LHCN-M2 (cell line): ENCODE measurements around the gene GATAD2A. TPM values are rescaled to one million over a fixed set of nuclear protein-coding genes. Genes with fewer than 3 reads are reported as not detected.
"Not testable (repeated sequence)": the region's sequence is repeated elsewhere in the genome, so short reads cannot be mapped to it uniquely, and the experiment has no call there.

ENCODE experiments used
- DNase-seq: peaks from one replicate; pipeline ENCODE4 v3.0.0-alpha.2; 2012; ENCODE audit warnings: low read depth
- total RNA-seq: library from RNA; depleted of rRNA; stranded (reverse); fragments of >200 nt; gene quantifications from 2 replicates; pipeline ENCODE4 v1.2.3, GENCODE V29; 2014

Gene GATAD2A
- total RNA-seq, 1 experiment from 2014 or later = 64.1 TPM

- DNase-seq = no peak
These were observed 16.6 kb upstream of the GATAD2A start for GRCh38 chr19:19388568-19389555.

DNA sequence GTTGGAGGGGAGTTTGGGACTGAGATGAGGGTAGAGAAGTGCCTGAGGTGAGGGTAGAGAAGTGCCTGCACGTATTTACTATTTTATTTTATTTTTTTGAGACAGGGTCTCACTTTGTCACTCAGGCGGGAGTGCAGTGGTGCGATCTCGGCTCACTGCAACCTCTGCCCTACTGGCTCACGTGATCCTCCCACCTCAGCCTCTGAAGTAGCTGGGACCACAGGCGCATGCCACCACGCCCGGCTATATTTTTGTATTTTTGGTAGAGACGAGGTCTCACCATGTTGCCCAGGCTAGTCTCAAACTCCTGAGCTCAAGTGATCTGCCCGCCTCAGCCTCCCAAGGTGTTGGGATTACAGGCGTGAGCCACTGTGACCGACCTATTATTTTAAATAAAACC lies 15.8 kb upstream of the GATAD2A start:
- not testable (repeated sequence) for DNase-seq

GRCh38 chr19:19394333-19394732 lies 11.1 kb upstream of the GATAD2A start:
- DNase-seq = not testable (repeated sequence)

- peak; percentile 54 for DNase-seq
These were observed 5.6 kb upstream of the GATAD2A start for GRCh38 chr19:19399733-19400433.

DNA sequence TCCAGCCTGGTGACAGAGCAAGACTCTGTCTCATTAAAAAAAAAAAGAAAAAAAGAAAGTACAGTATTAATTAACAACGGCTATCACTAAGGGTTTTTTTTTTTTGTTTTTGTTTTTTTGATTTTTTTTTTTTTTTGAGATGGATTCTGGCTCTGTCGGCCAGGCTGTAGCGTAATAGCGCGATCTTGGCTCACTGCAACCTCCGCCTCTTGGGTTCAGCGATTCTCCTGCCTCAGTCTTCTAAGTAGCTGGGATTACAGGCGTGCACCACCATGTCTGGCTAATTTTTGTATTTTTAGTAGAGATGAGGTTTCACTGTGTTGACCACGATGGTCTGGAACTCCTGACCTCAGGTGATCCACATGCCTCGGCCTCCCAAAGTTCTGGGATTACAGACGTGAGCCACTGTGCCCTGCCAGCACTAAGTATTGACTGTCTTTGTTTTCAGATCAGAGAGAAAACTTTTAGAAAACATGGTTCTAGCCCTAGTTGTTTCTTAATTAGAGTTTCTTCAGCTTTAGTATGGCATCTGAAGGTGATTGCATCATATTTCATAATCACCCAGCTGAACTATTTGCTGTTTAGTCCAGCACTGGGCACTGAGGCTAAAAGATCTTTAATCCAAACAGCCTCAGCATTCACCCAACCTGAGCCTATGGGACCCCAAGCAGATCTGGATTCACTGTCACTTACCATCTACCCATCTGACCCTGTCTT lies 2.7 kb upstream of the GATAD2A start:
- DNase-seq = no peak

GRCh38 chr19:19403373-19403901 lies 2.0 kb upstream of the GATAD2A start:
- peak; percentile 62 for DNase-seq

DNA sequence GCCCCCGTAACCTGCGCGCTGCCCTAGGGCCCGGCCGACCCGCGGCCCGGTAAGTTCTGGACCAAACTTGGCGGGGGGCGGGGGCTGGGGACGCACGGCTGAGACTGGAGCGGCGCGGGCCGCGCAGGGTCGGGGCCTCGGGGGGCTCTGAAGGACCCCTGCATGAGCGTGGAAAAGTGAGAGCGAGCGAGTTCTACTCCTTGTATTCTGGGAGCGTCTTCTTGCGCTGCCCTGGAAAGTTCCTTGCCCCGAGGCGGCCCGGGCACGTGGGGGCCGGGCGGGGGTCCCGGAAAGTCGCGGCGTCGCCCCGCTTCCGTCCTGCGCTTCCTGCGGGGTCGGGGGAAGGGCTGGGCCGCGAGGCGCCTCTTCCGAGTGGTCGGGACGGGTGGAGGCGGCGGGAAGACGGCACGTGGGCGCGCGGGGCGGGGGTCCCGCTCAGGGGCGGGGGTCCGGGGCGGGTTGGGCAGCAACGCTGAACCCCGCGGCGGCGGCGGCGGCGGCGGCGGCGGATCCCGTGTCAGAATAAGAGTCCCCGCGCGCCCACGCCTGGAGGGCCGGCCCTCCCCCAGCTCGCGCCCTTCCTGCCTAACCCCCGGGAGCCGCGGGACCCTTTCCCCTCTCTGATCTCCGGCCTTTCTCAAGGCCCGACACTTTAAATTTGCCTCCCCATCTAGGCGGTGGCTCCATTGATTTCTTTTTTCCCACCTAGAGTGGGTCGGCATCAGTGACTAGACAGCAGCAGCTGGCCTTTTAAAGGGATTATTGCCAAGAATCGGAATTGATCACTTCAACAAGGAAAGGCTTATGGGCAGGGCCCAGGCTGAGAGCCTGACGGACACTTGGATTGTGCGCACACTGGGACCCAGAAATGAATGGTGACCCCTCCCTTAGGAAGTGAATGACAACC lies 749 bp downstream of the GATAD2A start:
- DNase-seq = peak; percentile 49

DNA sequence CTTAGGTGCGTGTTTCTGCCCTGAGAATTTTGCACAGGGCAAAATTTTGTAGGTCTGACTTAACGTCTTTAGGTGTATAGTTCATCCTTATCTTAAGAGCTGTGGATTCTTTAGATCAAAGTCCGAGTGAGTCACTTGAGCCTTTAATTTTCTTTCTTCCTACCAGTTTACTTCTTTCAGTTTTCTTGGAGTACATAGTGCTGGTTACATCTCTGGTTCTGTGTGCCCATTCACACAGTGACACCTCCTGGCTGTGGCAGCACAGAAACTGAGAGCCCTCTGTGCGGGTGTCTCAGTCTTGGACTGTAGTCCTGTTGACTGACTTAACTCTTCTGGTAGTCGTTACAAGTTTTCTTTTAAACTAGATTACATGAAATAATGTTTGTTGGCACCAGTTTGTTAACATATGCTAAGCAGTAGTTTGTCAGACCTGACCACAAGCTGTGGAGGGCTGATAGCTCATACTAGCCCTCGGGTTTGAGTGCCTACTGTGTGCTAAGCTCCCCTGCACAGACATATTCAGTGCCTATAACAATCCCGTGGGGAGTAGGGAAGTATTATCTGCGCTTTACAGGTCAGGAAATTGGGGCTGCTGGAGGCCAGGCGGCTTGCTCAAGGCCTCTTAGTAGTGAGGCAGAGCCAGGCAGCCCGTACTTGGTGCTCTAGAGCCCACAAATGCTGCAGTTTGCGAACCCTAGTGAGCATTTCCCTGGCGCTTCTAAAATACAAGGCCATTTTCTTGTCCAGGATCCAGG lies 1.6 kb downstream of the GATAD2A start:
- DNase-seq = peak; percentile 59

DNA sequence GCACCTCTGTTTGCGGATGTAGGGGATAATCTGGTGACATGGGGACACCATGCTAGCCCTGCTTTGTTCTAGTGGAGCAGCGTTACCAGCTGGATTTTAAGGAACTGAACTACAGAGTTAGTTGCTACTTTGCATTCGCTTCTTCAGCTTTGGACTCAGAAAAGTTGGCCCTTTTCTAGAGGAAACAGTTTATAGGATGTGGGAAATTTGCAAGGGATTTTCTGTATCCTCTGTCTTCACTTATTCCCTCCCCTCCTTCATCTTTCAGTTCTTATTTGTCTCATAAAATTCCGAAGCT lies 2.1 kb downstream of the GATAD2A start:
- DNase-seq = no peak

- DNase-seq = no peak
These were observed 3.7 kb downstream of the GATAD2A start for GRCh38 chr19:19409205-19409604.

DNA sequence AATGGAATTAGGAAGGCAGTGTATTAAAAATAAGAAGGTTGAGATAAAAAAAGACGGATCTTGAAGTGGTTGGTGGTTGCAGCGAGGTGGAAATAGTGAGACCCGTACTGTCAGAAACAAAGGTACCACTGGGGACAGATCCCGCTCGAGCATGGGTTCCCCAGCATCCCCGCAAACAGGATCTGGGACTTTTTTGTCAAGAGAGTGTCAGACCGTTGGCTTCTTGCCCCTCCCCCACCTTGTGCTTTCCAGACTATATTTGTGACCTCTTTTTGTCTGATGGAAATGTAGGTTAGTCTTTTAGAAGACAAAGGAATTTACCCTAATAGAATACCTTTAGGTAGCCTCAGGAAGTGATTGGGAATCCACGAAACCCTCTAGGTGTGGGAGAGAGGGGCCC lies 4.2 kb downstream of the GATAD2A start:
- DNase-seq = no peak

DNA sequence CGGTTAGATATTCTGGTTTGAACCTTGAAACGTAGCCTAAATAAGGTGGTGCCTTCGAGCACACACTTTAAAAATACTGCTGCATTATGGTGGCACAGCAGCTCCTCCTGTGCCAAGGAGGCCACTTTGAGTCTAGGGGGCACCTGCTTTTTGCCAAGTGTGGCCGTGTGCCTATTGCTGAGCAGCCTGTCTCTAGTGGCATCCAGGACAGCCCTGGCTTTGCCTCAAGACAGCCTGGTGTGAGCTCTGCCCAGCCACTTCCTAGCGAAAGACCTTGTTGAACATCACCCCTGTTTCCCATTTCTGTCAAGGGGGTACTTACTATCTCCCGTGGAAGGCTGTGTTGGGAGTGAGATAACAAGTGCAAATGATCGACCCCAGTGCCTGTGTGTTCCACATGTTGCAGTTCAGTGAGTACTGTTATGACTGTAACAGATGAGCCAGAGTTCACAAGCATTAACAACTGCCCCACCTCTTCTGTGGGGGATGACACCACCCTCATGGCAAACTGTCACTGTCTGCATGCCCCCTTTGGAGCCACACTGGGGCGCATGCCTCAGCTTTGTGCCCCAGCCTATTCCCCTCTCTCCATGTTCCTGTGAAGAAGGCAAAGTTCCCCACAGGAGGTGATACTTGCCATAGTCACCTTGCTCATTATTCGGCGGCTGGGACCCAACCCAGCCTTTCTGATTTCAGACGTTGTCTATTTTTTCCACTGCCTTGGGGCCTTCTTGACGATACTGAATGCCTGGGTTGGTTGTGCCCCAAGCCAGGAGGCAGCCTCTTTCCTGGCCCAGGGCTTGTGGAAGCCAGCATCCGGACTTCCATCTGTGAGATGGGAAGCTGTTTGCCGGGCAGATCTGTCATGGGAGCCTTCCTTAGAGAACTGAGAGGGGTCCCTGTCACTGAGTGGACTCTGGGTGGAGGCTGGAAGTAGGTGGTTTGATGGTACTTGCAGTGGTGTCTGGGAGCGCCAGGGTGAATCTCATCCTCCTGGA lies 5.4 kb downstream of the GATAD2A start:
- no peak for DNase-seq

GRCh38 chr19:19416280-19416679 lies 10.8 kb downstream of the GATAD2A start:
- no peak for DNase-seq

- DNase-seq = no peak
These were observed 11.6 kb downstream of the GATAD2A start for GRCh38 chr19:19417046-19417445.

GRCh38 chr19:19417628-19418245 lies 12.3 kb downstream of the GATAD2A start:
- DNase-seq = peak; percentile 65

GRCh38 chr19:19418555-19419260 lies 13.2 kb downstream of the GATAD2A start:
- DNase-seq = peak; percentile 92

GRCh38 chr19:19420570-19421298 lies 15.3 kb downstream of the GATAD2A start:
- DNase-seq = no peak
